ENCODE results near the gene HNRNPLL.
A peak's percentile ranks its signal among the peaks of the same experiment; 100 is the strongest.

DNA sequence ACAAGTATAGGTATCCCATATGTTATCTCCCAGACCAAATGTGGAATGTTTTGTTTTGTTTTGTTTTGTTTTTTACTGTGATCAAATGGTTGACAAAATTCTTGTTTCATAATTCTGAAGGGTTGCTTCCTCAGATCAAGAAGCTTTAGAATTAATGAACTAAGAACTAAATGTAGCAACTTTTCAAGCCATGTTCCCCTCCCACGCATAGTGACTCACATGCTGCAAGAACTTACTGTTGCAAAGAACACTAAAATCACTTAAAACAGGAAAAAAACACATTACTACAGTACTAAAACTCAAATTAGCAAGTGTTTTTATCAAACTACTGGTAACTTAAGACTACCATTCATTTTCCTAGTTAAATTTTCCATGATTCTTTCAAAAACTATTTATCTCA is 30.6 kb downstream of the HNRNPLL start:
- peak; percentile 25 for TF ChIP-seq POLR2AphosphoS5 (IDR thresholded peaks at IDR 0.05)
- TF ChIP-seq CTCF (IDR thresholded peaks at IDR 0.05), result no peak
- TF ChIP-seq POLR2A (IDR thresholded peaks at IDR 0.05), result no peak
- no peak for TF ChIP-seq EP300 (IDR thresholded peaks at IDR 0.05)

Data from gastroesophageal sphincter (tissue), 3 donors.